HG02852 (cell line): ENCODE measurements around the gene ESRRB.
"Not testable (repeated sequence)": the region's sequence is repeated elsewhere in the genome, so short reads cannot be mapped to it uniquely, and the experiment has no call there.

Source experiments
- ATAC-seq: cut with Tn5 transposase; IDR thresholded peaks from one replicate; pipeline ENCODE4 v1.9.1; 2021; ENCODE audit warnings: mild to moderate bottlenecking, moderate library complexity; ENCODE audit not compliant: unreplicated experiment

Gene ESRRB

GRCh38 chr14:76536636-76537035, 160.7 kb downstream of the ESRRB start:
- ATAC-seq, result not testable (repeated sequence)

GRCh38 chr14:76537906-76538647, 162.1 kb downstream of the ESRRB start:
- ATAC-seq, result no peak

- no peak for ATAC-seq
These were observed 162.7 kb downstream of the ESRRB start for GRCh38 chr14:76538648-76539008.

GRCh38 chr14:76539130-76539529, 163.2 kb downstream of the ESRRB start:
- no peak for ATAC-seq

GRCh38 chr14:76541594-76542219, 165.8 kb downstream of the ESRRB start:
- ATAC-seq, result no peak

GRCh38 chr14:76546426-76547221, 170.7 kb downstream of the ESRRB start:
- ATAC-seq, result no peak

GRCh38 chr14:76547831-76548230, 171.9 kb downstream of the ESRRB start:
- no peak for ATAC-seq

- ATAC-seq, result no peak
These were observed 174.6 kb downstream of the ESRRB start for GRCh38 chr14:76550534-76550933.

- no peak for ATAC-seq
These were observed 175.2 kb downstream of the ESRRB start for GRCh38 chr14:76551116-76551515.
